ENCODE results near the gene STAT3.

- no peak for TF ChIP-seq CREB5 (CRISPR knock-in tag; IDR thresholded peaks at IDR 0.05)
- no peak for TF ChIP-seq ELF4 (CRISPR knock-in tag; IDR thresholded peaks at IDR 0.05)
- TF ChIP-seq HIVEP1 (CRISPR knock-in tag; IDR thresholded peaks at IDR 0.05), result no peak
- no peak for TF ChIP-seq ZSCAN29 (IDR thresholded peaks at IDR 0.05)
- no peak for TF ChIP-seq RCOR1 (IDR thresholded peaks at IDR 0.05; ENCODE audit: borderline replicate concordance in 1 of 2, low read depth in 2 of 2, low read length in 2 of 2)
- TF ChIP-seq LARP7 (IDR thresholded peaks at IDR 0.05), result no peak
- TF ChIP-seq SUPT5H (IDR thresholded peaks at IDR 0.05), result no peak
- no peak for TF ChIP-seq ARHGAP35 (IDR thresholded peaks at IDR 0.05; ENCODE audit: partially characterized antibody)
- TF ChIP-seq ZFP30 (CRISPR knock-in tag; IDR thresholded peaks at IDR 0.05; ENCODE audit: borderline replicate concordance), result no peak
Measured at GRCh38 chr17:42363767-42364585, 24.3 kb downstream of the STAT3 start.
